NCI-H345 treated with DMSO at 0.1 percent for 48 hours (cell line): ENCODE data around the gene CAMKMT.
"Not testable (repeated sequence)": the region's sequence is repeated elsewhere in the genome, so short reads cannot be mapped to it uniquely, and the experiment has no call there.

Experiments
- DNase-seq: peaks from one replicate; lab custom pipeline; 2025; ENCODE audit not compliant: unreplicated experiment; lab: John Stamatoyannopoulos, UW

The CAMKMT gene

GRCh38 chr2:44580875-44581515 is 219.2 kb downstream of the CAMKMT start:
- DNase-seq, result no peak

- no peak for DNase-seq
Measured at GRCh38 chr2:44582363-44583008, 220.7 kb downstream of the CAMKMT start.

GRCh38 chr2:44595615-44596014 is 233.9 kb downstream of the CAMKMT start:
- not testable (repeated sequence) for DNase-seq

- DNase-seq, result no peak
Measured at GRCh38 chr2:44596537-44597320, 235.0 kb downstream of the CAMKMT start.

- DNase-seq, result no peak
Measured at GRCh38 chr2:44598330-44599119, 236.8 kb downstream of the CAMKMT start.

GRCh38 chr2:44599130-44599529 is 237.4 kb downstream of the CAMKMT start:
- DNase-seq, result no peak

GRCh38 chr2:44602446-44602845 is 240.7 kb downstream of the CAMKMT start:
- no peak for DNase-seq

GRCh38 chr2:44605511-44605910 is 243.8 kb downstream of the CAMKMT start:
- no peak for DNase-seq

GRCh38 chr2:44612276-44612675 is 250.5 kb downstream of the CAMKMT start:
- no peak for DNase-seq

GRCh38 chr2:44614940-44615339 is 253.2 kb downstream of the CAMKMT start:
- no peak for DNase-seq

- no peak for DNase-seq
Measured at GRCh38 chr2:44615950-44616518, 254.3 kb downstream of the CAMKMT start.

GRCh38 chr2:44616667-44617155 is 255.0 kb downstream of the CAMKMT start:
- DNase-seq, result no peak

GRCh38 chr2:44618251-44619023 is 256.7 kb downstream of the CAMKMT start:
- no peak for DNase-seq

GRCh38 chr2:44620189-44620990 is 258.6 kb downstream of the CAMKMT start:
- no peak for DNase-seq

GRCh38 chr2:44623622-44624351 is 262.0 kb downstream of the CAMKMT start:
- peak; percentile 50 for DNase-seq

GRCh38 chr2:44628297-44628696 is 266.6 kb downstream of the CAMKMT start:
- DNase-seq, result no peak

GRCh38 chr2:44632931-44633689 is 271.4 kb downstream of the CAMKMT start:
- DNase-seq, result no peak

GRCh38 chr2:44635725-44636124 is 274.0 kb downstream of the CAMKMT start:
- DNase-seq, result no peak
